Liver (tissue), 3 donors: ENCODE results near the gene CALR.

Experiments used
- ATF3 ChIP-seq: IDR thresholded peaks from 2 replicates; pipeline ENCODE4 v1.6.1; 2016; ENCODE audit warnings: antibody characterized with exemption
- FOXA1 ChIP-seq: IDR thresholded peaks from 2 replicates; pipeline ENCODE4 v1.6.1; 2016; ENCODE audit warnings: antibody characterized with exemption
- FOXA2 ChIP-seq: IDR thresholded peaks from 2 replicates; pipeline ENCODE4 v1.6.1; 2016; ENCODE audit warnings: antibody characterized with exemption
- HNF4G ChIP-seq: IDR thresholded peaks from 2 replicates; pipeline ENCODE4 v1.6.1; 2016; ENCODE audit warnings: antibody characterized with exemption
- JUND ChIP-seq, 2 donors: IDR thresholded peaks; 2 replicates each; pipeline ENCODE4 v1.6.1; 2016; ENCODE audit warnings: antibody characterized with exemption in 2 of 2
- MAX ChIP-seq: IDR thresholded peaks from 2 replicates; pipeline ENCODE4 v1.6.1; 2016; ENCODE audit warnings: antibody characterized with exemption
- RAD21 ChIP-seq, 2 donors: IDR thresholded peaks; 2 replicates each; pipeline ENCODE4 v1.6.1; 2016; ENCODE audit warnings: antibody characterized with exemption in 2 of 2, mild to moderate bottlenecking in 2 of 2
- REST ChIP-seq: IDR thresholded peaks from 2 replicates; pipeline ENCODE4 v1.6.1; 2016; ENCODE audit warnings: antibody characterized with exemption, mild to moderate bottlenecking
- TAF1 ChIP-seq: conservative IDR thresholded peaks from 2 replicates; pipeline ENCODE4 v1.6.1; 2016; ENCODE audit warnings: antibody characterized with exemption, mild to moderate bottlenecking
- YY1 ChIP-seq: IDR thresholded peaks from 2 replicates; pipeline ENCODE4 v1.6.1; 2016; ENCODE audit warnings: antibody characterized with exemption, mild to moderate bottlenecking
- TF ChIP-seq, protein P1 (sequence below): fragments of 150-350 bp; IDR thresholded peaks from 2 replicates; pipeline ENCODE4 v1.5.1; 2017; ENCODE audit warnings: improper control_type of control experiment, low read depth, low read length; ENCODE audit not compliant: missing input control
- TF ChIP-seq, protein P2 (sequence below): IDR thresholded peaks from 2 replicates; pipeline ENCODE4 v1.6.1; 2016; ENCODE audit warnings: antibody characterized with exemption
- donor health status: healthy.
- donor health status: healthy.

GRCh38 chr19:12970070-12970820, 31.8 kb downstream of the CALR start:
- no peak for TF ChIP-seq RAD21 (IDR thresholded peaks at IDR 0.05)
- no peak for TF ChIP-seq MAX
- TF ChIP-seq, protein P1, sequence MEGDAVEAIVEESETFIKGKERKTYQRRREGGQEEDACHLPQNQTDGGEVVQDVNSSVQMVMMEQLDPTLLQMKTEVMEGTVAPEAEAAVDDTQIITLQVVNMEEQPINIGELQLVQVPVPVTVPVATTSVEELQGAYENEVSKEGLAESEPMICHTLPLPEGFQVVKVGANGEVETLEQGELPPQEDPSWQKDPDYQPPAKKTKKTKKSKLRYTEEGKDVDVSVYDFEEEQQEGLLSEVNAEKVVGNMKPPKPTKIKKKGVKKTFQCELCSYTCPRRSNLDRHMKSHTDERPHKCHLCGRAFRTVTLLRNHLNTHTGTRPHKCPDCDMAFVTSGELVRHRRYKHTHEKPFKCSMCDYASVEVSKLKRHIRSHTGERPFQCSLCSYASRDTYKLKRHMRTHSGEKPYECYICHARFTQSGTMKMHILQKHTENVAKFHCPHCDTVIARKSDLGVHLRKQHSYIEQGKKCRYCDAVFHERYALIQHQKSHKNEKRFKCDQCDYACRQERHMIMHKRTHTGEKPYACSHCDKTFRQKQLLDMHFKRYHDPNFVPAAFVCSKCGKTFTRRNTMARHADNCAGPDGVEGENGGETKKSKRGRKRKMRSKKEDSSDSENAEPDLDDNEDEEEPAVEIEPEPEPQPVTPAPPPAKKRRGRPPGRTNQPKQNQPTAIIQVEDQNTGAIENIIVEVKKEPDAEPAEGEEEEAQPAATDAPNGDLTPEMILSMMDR = no peak
- TF ChIP-seq REST = no peak
- TF ChIP-seq ATF3 = no peak
- TF ChIP-seq HNF4G = no peak
- TF ChIP-seq TAF1 = no peak
- no peak for TF ChIP-seq YY1
- TF ChIP-seq FOXA1 = no peak
- TF ChIP-seq, protein P2, sequence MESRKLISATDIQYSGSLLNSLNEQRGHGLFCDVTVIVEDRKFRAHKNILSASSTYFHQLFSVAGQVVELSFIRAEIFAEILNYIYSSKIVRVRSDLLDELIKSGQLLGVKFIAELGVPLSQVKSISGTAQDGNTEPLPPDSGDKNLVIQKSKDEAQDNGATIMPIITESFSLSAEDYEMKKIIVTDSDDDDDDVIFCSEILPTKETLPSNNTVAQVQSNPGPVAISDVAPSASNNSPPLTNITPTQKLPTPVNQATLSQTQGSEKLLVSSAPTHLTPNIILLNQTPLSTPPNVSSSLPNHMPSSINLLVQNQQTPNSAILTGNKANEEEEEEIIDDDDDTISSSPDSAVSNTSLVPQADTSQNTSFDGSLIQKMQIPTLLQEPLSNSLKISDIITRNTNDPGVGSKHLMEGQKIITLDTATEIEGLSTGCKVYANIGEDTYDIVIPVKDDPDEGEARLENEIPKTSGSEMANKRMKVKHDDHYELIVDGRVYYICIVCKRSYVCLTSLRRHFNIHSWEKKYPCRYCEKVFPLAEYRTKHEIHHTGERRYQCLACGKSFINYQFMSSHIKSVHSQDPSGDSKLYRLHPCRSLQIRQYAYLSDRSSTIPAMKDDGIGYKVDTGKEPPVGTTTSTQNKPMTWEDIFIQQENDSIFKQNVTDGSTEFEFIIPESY = no peak
- TF ChIP-seq JUND (IDR thresholded peaks at IDR 0.05) = no peak
- TF ChIP-seq FOXA2 = no peak
